Adrenal gland (tissue), 5 donors: ENCODE data around the gene OSBPL6.

Experiments used
- CTCF ChIP-seq, 6 experiments: fragments of 450-650 bp in 4 of 6; fragments of 200-600 bp in 2 of 6; sonication (generic) in 1 of 6; IDR thresholded peaks; 1 replicate in 5 of 6; 2 replicates in 1 of 6; pipeline versions ENCODE4 v1.5.1 to v1.8.0; 2016 to 2021; ENCODE audit warnings: antibody characterized with exemption in 6 of 6, mild to moderate bottlenecking in 2 of 6, moderate library complexity in 1 of 6
- POLR2A ChIP-seq, 2 donors: fragments of 450-650 bp; IDR thresholded peaks; one replicate each; pipeline ENCODE4 v1.6.1; 2017; ENCODE audit warnings: antibody characterized with exemption in 2 of 2, mild to moderate bottlenecking in 2 of 2, moderate library complexity in 1 of 2
- donor health status: DM: no; HTN: no; CAD: no.

- TF ChIP-seq CTCF (IDR thresholded peaks at IDR 0.05): no peak
- no peak for TF ChIP-seq POLR2A (IDR thresholded peaks at IDR 0.05)
Measured at GRCh38 chr2:178441426-178441825, 247.1 kb downstream of the OSBPL6 start.
